ENCODE data around the gene LRP5.

DNA sequence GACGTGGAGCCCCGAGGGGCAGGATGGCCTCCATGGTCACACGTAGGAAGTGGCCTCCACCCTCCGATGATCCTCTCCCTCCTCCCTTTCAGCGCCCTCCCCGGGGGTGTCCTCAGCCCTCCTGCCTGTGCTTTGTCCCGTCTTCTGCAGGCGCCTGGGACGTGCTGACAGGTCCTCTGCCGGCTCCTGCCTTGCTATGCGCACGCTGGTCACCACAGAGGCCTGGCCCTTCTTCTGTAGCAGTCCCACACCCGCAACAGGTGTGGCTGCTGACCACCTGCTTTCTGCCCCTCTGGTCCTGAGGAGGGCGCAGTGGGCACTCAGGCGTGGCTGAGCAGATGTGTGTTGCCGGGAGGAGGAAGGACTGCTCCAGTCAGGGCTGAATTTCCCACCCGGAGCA is 120.5 kb downstream of the LRP5 start:
- TF ChIP-seq EP300 (IDR thresholded peaks at IDR 0.05) (no peak), POLR2A (IDR thresholded peaks at IDR 0.05) (no peak)
- TF ChIP-seq, protein P1, sequence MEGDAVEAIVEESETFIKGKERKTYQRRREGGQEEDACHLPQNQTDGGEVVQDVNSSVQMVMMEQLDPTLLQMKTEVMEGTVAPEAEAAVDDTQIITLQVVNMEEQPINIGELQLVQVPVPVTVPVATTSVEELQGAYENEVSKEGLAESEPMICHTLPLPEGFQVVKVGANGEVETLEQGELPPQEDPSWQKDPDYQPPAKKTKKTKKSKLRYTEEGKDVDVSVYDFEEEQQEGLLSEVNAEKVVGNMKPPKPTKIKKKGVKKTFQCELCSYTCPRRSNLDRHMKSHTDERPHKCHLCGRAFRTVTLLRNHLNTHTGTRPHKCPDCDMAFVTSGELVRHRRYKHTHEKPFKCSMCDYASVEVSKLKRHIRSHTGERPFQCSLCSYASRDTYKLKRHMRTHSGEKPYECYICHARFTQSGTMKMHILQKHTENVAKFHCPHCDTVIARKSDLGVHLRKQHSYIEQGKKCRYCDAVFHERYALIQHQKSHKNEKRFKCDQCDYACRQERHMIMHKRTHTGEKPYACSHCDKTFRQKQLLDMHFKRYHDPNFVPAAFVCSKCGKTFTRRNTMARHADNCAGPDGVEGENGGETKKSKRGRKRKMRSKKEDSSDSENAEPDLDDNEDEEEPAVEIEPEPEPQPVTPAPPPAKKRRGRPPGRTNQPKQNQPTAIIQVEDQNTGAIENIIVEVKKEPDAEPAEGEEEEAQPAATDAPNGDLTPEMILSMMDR (IDR thresholded peaks at IDR 0.05) = no peak

Data from gastroesophageal sphincter (tissue), 3 donors.